ENCODE data around the gene ZNF554.

DNA sequence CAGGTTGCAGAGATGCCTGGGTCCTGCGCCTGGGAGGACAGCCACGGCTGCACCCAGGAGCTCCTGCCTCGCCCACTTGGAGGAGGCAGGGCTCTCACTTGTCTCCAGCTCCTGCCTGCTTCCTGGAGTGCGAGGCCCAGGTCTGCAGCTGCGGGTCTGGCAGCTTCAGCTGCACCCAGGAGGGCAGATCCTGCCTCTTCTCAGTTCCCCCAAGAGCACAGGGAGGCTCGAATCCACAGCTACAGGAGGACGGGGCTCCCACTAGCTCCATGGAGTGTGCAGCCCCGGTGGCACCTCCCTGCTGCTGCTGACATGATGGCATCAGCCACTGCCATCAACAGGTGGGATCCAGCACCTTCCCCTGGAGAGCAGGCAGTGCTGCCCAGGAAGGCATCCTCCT, 4.5 kb downstream of the ZNF554 start:
- TF ChIP-seq, protein P1, sequence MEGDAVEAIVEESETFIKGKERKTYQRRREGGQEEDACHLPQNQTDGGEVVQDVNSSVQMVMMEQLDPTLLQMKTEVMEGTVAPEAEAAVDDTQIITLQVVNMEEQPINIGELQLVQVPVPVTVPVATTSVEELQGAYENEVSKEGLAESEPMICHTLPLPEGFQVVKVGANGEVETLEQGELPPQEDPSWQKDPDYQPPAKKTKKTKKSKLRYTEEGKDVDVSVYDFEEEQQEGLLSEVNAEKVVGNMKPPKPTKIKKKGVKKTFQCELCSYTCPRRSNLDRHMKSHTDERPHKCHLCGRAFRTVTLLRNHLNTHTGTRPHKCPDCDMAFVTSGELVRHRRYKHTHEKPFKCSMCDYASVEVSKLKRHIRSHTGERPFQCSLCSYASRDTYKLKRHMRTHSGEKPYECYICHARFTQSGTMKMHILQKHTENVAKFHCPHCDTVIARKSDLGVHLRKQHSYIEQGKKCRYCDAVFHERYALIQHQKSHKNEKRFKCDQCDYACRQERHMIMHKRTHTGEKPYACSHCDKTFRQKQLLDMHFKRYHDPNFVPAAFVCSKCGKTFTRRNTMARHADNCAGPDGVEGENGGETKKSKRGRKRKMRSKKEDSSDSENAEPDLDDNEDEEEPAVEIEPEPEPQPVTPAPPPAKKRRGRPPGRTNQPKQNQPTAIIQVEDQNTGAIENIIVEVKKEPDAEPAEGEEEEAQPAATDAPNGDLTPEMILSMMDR (IDR thresholded peaks at IDR 0.05), result no peak
- no peak for TF ChIP-seq EP300 (IDR thresholded peaks at IDR 0.05)
